ENCODE data around the gene SPATA12.

DNA sequence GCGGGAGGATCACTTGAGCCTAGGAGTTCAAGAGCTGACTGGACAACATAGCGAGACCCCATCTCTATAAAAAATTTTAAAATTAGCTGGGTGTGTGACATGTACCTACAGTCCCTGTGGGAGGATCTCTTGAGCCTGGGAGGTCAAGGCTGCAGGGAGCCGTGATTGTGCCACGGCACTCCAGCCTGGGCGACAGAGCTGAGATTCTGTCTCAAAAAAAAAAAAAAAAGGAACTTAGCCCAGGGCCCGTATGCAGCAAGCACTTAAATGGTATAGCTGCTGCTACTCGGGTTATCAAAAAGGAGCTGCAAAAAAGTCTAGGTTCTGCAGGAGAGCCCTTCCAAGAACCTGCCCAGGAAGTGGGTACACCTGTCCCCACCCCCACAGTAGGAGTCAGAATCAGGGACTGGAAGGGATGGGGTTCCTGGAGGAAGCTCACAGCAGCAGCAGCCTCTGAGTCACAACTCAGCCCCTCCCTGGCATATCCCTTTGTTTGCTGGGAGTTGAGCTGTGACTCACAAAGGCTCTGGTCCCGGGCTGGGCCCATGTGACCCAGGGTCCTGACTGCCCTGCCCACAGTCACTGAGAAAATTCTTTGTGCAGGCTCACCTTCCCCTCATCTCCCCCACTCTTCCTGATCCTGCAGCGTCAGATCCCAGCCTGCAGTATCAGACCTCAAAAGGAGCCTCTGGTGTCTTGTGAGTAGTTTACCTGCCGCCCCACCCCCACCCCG, at the start of gene SPATA12:
- TF ChIP-seq, protein P1, sequence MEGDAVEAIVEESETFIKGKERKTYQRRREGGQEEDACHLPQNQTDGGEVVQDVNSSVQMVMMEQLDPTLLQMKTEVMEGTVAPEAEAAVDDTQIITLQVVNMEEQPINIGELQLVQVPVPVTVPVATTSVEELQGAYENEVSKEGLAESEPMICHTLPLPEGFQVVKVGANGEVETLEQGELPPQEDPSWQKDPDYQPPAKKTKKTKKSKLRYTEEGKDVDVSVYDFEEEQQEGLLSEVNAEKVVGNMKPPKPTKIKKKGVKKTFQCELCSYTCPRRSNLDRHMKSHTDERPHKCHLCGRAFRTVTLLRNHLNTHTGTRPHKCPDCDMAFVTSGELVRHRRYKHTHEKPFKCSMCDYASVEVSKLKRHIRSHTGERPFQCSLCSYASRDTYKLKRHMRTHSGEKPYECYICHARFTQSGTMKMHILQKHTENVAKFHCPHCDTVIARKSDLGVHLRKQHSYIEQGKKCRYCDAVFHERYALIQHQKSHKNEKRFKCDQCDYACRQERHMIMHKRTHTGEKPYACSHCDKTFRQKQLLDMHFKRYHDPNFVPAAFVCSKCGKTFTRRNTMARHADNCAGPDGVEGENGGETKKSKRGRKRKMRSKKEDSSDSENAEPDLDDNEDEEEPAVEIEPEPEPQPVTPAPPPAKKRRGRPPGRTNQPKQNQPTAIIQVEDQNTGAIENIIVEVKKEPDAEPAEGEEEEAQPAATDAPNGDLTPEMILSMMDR (IDR thresholded peaks at IDR 0.05), result no peak
- TF ChIP-seq POLR2AphosphoS5 (IDR thresholded peaks at IDR 0.05), result peak in 2 of 3 donors; percentile 46 to 65
- TF ChIP-seq EP300 (IDR thresholded peaks at IDR 0.05; ENCODE audit: low read depth), result no peak
- TF ChIP-seq POLR2A (IDR thresholded peaks at IDR 0.05), result no peak
